ENCODE measurements around the gene HSF2. TPM values are rescaled to one million over a fixed set of nuclear protein-coding genes. Genes with fewer than 3 reads are reported as not detected.

The HSF2 gene, protein sequence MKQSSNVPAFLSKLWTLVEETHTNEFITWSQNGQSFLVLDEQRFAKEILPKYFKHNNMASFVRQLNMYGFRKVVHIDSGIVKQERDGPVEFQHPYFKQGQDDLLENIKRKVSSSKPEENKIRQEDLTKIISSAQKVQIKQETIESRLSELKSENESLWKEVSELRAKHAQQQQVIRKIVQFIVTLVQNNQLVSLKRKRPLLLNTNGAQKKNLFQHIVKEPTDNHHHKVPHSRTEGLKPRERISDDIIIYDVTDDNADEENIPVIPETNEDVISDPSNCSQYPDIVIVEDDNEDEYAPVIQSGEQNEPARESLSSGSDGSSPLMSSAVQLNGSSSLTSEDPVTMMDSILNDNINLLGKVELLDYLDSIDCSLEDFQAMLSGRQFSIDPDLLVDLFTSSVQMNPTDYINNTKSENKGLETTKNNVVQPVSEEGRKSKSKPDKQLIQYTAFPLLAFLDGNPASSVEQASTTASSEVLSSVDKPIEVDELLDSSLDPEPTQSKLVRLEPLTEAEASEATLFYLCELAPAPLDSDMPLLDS
- 42.3 TPM for polyA plus RNA-seq (2013, experiment 1 of 4)
- polyA plus RNA-seq (2013, experiment 2 of 4), result 39.2 TPM
- 34.4 TPM for polyA plus RNA-seq (2013, experiment 3 of 4)
- 39.0 TPM for polyA plus RNA-seq (2013, experiment 4 of 4)

DNA sequence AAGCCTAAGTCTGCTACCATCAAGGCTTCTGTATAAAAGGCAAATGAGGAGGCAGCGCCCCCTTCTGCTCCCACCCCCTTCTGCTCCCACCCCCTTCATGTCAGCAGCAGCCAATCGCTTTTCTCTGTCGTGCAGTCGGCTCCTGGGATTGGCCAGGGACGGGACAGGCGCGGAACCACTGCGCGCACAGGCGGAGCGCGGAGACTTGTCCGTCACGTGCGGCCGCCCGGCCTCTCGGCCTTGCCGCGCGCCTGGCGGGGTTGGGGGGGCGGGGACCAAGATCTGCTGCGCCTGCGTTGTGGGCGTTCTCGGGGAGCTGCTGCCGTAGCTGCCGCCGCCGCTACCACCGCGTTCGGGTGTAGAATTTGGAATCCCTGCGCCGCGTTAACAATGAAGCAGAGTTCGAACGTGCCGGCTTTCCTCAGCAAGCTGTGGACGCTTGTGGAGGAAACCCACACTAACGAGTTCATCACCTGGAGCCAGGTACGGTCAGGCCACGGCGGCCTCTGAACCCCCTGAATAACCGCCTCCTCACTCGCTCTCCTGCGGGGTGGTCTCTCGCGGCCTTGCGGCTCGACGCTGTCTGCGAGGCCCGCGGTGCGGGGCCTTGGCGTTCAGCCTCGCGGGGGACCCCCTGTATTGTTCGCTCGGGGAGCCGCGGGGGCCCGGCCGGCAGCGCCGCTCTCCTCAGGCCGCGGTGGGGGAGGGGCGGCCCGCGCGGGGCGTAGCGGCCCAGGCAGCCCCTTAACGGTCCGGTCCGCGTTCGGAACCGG lies at the start of gene HSF2:
Gene HSF2, plus strand, starts transcription at position 305 of the 773 bp plus-strand sequence. Its CDS starts 86 bp downstream, at position 391.
- Histone ChIP-seq H3K9me3 (ENCODE audit: control insufficient read depth, low read length) (no peaks in the 10 kb centered on the region), H3K4me1 (ENCODE audit: control insufficient read depth, insufficient read depth, low read length) (peaks cover 14% of the 10 kb centered on the region), H3K36me3 (ENCODE audit: control insufficient read depth, insufficient read depth, low read length) (no peaks in the 10 kb centered on the region), H3K4me3 (ENCODE audit: insufficient read depth, low read depth, low read length) (peak within 1 kb of the TSS; percentile 98), H3K27me3 (ENCODE audit: control insufficient read depth, insufficient read depth, low read length, poor library complexity, severe bottlenecking) (peaks cover 36% of the 10 kb centered on the region), H3K27ac (ENCODE audit: insufficient read depth, low read depth, low read length, poor library complexity, severe bottlenecking) (peak within 1 kb of the TSS; percentile 83)
- 0% methylated on average over 82 of the region's 82 CpGs for WGBS, 2 experiments

DNA sequence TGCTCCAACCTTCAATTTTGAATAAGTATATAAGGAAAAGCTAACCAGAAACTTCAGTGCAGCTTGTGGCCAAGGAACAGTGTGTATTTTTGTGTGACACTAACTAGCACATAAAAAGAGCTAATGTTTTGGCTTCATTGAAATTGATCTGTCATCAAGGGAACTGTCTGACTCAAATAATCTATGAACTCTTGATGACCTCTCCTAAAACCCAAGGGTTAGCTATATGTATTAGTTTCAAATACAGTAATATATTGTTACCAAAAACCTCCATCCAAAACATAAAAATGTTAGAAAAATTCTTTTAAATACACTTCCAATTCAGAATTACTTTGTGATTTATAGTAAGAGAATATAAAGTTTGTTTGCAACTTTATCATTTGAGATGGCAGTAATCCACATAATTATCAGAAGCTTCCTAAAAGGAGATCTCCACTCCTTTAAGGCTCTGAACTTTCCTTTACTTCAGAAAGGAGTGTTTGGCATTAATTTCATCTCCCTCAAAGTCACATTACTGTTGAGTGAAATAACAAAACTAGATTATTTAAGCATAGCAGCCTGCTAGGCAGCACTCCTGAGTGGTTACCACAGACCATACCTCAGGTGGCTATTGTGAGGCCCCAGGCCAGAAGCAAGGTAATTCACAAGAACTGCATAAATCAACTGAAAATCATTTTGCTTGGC lies 46.3 kb upstream of the HSF2 start:
- no peaks in the 10 kb centered on the region for H3K9me3 ChIP-seq (ENCODE audit: control insufficient read depth, low read length)
- no peak overlapping the region for H3K27ac ChIP-seq (ENCODE audit: insufficient read depth, low read depth, low read length, poor library complexity, severe bottlenecking)
- no peaks in the 10 kb centered on the region for H3K4me1 ChIP-seq (ENCODE audit: control insufficient read depth, insufficient read depth, low read length)
- H3K27me3 ChIP-seq (ENCODE audit: control insufficient read depth, insufficient read depth, low read length, poor library complexity, severe bottlenecking), result no peaks in the 10 kb centered on the region
- no peaks in the 10 kb centered on the region for H3K36me3 ChIP-seq (ENCODE audit: control insufficient read depth, insufficient read depth, low read length)
- H3K4me3 ChIP-seq (ENCODE audit: insufficient read depth, low read depth, low read length), result no peak overlapping the region

GRCh38 chr6:122360809-122361208 lies 38.6 kb upstream of the HSF2 start:
- H3K9me3 ChIP-seq (ENCODE audit: control insufficient read depth, low read length), result no peaks in the 10 kb centered on the region
- H3K4me3 ChIP-seq (ENCODE audit: insufficient read depth, low read depth, low read length), result no peak overlapping the region
- H3K4me1 ChIP-seq (ENCODE audit: control insufficient read depth, insufficient read depth, low read length), result no peaks in the 10 kb centered on the region
- no peak overlapping the region for H3K27ac ChIP-seq (ENCODE audit: insufficient read depth, low read depth, low read length, poor library complexity, severe bottlenecking)
- H3K27me3 ChIP-seq (ENCODE audit: control insufficient read depth, insufficient read depth, low read length, poor library complexity, severe bottlenecking), result no peaks in the 10 kb centered on the region
- no peaks in the 10 kb centered on the region for H3K36me3 ChIP-seq (ENCODE audit: control insufficient read depth, insufficient read depth, low read length)
- WGBS, 2 experiments, result 79 to 80% methylated on average over 11 of the region's 11 CpGs

DNA sequence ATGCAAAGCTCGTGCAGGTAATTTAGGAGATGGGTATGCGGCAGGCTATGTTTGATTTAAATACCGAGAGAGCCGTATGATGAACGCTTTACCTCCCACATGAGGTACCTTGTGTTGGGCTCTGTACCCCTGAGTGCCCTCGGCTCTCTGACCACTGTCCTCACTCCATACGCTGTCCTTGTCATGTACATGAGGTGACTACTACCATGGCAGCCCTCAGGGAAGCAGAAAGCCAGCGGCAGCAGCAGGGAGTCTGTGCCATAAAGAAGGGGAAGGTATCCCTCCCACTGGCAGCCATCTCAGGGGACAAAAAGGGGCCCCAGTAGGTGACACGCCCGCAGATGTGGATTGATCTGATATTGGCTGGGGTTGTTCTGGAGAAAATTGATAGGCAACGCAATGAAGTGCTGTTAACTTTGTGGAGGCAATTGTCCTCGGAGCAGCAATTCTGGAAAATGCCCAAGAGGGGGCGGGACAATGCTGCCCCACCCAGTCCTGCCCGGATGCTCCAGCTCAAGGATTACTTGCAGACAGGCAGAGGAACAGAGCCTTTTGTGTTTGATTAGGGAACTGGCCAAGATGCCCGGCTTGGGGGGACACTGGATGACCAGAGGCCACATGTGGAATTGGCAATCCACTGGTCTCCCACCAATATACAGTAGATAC lies 38.0 kb upstream of the HSF2 start:
- Histone ChIP-seq H3K9me3 (ENCODE audit: control insufficient read depth, low read length) (no peaks in the 10 kb centered on the region), H3K4me1 (ENCODE audit: control insufficient read depth, insufficient read depth, low read length) (no peaks in the 10 kb centered on the region), H3K4me3 (ENCODE audit: insufficient read depth, low read depth, low read length) (no peak overlapping the region), H3K36me3 (ENCODE audit: control insufficient read depth, insufficient read depth, low read length) (no peaks in the 10 kb centered on the region), H3K27ac (ENCODE audit: insufficient read depth, low read depth, low read length, poor library complexity, severe bottlenecking) (no peak overlapping the region), H3K27me3 (ENCODE audit: control insufficient read depth, insufficient read depth, low read length, poor library complexity, severe bottlenecking) (no peaks in the 10 kb centered on the region)
- 83 to 86% methylated on average over 15 of the region's 15 CpGs for WGBS, 2 experiments

- Histone ChIP-seq H3K4me1 (ENCODE audit: control insufficient read depth, insufficient read depth, low read length) (no peaks in the 10 kb centered on the region), H3K4me3 (ENCODE audit: insufficient read depth, low read depth, low read length) (no peak overlapping the region), H3K27ac (ENCODE audit: insufficient read depth, low read depth, low read length, poor library complexity, severe bottlenecking) (no peak overlapping the region), H3K9me3 (ENCODE audit: control insufficient read depth, low read length) (no peaks in the 10 kb centered on the region), H3K36me3 (ENCODE audit: control insufficient read depth, insufficient read depth, low read length) (no peaks in the 10 kb centered on the region), H3K27me3 (ENCODE audit: control insufficient read depth, insufficient read depth, low read length, poor library complexity, severe bottlenecking) (no peaks in the 10 kb centered on the region)
- 86 to 87% methylated on average over 6 of the region's 6 CpGs for WGBS, 2 experiments
These were observed 35.5 kb upstream of the HSF2 start for GRCh38 chr6:122363769-122364483.

DNA sequence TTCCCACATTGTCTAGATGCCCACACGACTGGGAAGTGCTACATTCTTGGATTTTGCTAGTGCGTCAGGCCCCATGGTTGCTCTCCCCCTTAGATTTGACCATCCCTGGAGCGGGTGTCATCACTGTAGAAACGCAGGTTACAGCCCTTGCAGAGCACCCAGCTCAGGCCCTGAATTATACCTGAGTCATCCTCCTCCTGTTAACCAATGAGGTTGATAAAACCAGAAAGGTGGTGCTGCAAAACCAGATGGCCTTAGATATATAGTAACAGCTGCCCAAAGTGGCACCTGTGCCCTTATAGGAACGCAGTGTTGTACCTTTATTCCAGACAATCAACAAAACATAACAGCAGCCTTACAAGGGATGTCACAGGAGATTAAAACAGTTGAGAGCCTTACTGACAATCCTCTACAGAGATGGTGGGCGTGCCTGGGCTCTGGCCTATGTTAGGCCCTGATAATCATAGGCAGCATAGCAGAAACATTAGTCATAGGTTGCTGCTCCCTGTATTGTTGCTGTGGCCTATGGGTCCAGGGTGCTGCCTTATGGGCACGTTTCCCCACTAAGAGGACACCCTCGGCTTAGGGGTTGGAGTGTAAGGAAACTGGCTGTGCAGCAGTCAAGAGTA lies 33.6 kb upstream of the HSF2 start:
- Histone ChIP-seq H3K27me3 (ENCODE audit: control insufficient read depth, insufficient read depth, low read length, poor library complexity, severe bottlenecking) (no peaks in the 10 kb centered on the region), H3K36me3 (ENCODE audit: control insufficient read depth, insufficient read depth, low read length) (no peaks in the 10 kb centered on the region), H3K4me1 (ENCODE audit: control insufficient read depth, insufficient read depth, low read length) (no peaks in the 10 kb centered on the region), H3K27ac (ENCODE audit: insufficient read depth, low read depth, low read length, poor library complexity, severe bottlenecking) (no peak overlapping the region), H3K4me3 (ENCODE audit: insufficient read depth, low read depth, low read length) (no peak overlapping the region), H3K9me3 (ENCODE audit: control insufficient read depth, low read length) (no peaks in the 10 kb centered on the region)
- WGBS, 2 experiments, result 92 to 95% methylated on average over 8 of the region's 8 CpGs

GRCh38 chr6:122367171-122367570 lies 32.3 kb upstream of the HSF2 start:
- H3K4me3 ChIP-seq (ENCODE audit: insufficient read depth, low read depth, low read length), result no peak overlapping the region
- no peaks in the 10 kb centered on the region for H3K36me3 ChIP-seq (ENCODE audit: control insufficient read depth, insufficient read depth, low read length)
- WGBS, 2 experiments, result 79 to 84% methylated on average over 1 of the region's 1 CpG
- H3K4me1 ChIP-seq (ENCODE audit: control insufficient read depth, insufficient read depth, low read length), result no peaks in the 10 kb centered on the region
- H3K27ac ChIP-seq (ENCODE audit: insufficient read depth, low read depth, low read length, poor library complexity, severe bottlenecking), result no peak overlapping the region
- H3K9me3 ChIP-seq (ENCODE audit: control insufficient read depth, low read length), result no peaks in the 10 kb centered on the region
- H3K27me3 ChIP-seq (ENCODE audit: control insufficient read depth, insufficient read depth, low read length, poor library complexity, severe bottlenecking), result no peaks in the 10 kb centered on the region

DNA sequence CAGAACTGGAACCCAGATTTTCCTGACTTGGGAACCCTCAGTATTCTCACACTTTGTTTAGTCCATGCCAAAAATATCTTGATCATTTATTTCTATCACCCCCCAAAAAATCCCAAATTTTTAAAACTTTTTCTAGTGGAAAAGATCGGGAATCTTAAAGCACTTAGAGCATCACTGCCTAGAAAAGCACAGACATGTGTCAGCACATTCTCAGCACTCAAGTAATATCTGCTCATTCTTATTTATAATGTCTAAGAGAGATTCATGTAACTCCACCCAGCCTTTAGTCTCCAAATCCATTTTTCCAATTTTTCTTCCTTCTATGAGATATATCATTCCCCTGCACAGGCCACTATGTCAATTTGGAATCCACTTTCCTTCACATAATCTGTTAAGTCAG lies 29.9 kb upstream of the HSF2 start:
- Histone ChIP-seq H3K27me3 (ENCODE audit: control insufficient read depth, insufficient read depth, low read length, poor library complexity, severe bottlenecking) (no peaks in the 10 kb centered on the region), H3K4me1 (ENCODE audit: control insufficient read depth, insufficient read depth, low read length) (no peaks in the 10 kb centered on the region), H3K4me3 (ENCODE audit: insufficient read depth, low read depth, low read length) (no peak overlapping the region), H3K27ac (ENCODE audit: insufficient read depth, low read depth, low read length, poor library complexity, severe bottlenecking) (no peak overlapping the region), H3K36me3 (ENCODE audit: control insufficient read depth, insufficient read depth, low read length) (no peaks in the 10 kb centered on the region), H3K9me3 (ENCODE audit: control insufficient read depth, low read length) (no peaks in the 10 kb centered on the region)
- WGBS, 2 experiments, result 93 to 95% methylated on average over 1 of the region's 1 CpG

DNA sequence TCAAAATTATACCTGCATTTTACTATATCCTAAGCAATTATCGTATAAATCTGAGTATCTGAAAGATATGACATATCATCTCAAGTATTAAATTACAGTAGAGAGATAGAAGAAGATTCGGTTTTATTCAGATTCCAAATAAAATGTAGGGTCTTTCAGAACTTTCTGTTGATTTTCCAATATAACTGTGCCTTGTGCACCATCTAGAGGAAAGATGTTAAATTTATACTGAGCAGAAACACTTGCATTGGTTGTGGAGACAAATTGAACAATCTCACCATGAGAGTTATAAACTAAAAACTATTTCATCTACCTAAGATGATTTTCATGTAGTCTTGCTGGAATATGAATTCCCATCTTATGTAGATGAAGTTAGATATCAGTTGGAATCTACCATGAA lies 26.8 kb upstream of the HSF2 start:
- H3K27ac ChIP-seq (ENCODE audit: insufficient read depth, low read depth, low read length, poor library complexity, severe bottlenecking), result no peak overlapping the region
- WGBS, 2 experiments, result 92 to 100% methylated on average over 1 of the region's 2 CpGs
- no peaks in the 10 kb centered on the region for H3K4me1 ChIP-seq (ENCODE audit: control insufficient read depth, insufficient read depth, low read length)
- no peaks in the 10 kb centered on the region for H3K27me3 ChIP-seq (ENCODE audit: control insufficient read depth, insufficient read depth, low read length, poor library complexity, severe bottlenecking)
- H3K4me3 ChIP-seq (ENCODE audit: insufficient read depth, low read depth, low read length), result no peak overlapping the region
- H3K9me3 ChIP-seq (ENCODE audit: control insufficient read depth, low read length), result no peaks in the 10 kb centered on the region
- H3K36me3 ChIP-seq (ENCODE audit: control insufficient read depth, insufficient read depth, low read length), result no peaks in the 10 kb centered on the region

All from ectodermal cell (in vitro differentiated cells).